CD4-positive, alpha-beta T cell treated with Interferon gamma for 1 hour (primary cell): Measurements from ENCODE around the gene TMEM198.

ENCODE experiments used
- DNase-seq: peaks from one replicate; pipeline ENCODE4 v3.0.0-alpha.2; 2020

TMEM198 gene, protein sequence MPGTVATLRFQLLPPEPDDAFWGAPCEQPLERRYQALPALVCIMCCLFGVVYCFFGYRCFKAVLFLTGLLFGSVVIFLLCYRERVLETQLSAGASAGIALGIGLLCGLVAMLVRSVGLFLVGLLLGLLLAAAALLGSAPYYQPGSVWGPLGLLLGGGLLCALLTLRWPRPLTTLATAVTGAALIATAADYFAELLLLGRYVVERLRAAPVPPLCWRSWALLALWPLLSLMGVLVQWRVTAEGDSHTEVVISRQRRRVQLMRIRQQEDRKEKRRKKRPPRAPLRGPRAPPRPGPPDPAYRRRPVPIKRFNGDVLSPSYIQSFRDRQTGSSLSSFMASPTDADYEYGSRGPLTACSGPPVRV

DNA sequence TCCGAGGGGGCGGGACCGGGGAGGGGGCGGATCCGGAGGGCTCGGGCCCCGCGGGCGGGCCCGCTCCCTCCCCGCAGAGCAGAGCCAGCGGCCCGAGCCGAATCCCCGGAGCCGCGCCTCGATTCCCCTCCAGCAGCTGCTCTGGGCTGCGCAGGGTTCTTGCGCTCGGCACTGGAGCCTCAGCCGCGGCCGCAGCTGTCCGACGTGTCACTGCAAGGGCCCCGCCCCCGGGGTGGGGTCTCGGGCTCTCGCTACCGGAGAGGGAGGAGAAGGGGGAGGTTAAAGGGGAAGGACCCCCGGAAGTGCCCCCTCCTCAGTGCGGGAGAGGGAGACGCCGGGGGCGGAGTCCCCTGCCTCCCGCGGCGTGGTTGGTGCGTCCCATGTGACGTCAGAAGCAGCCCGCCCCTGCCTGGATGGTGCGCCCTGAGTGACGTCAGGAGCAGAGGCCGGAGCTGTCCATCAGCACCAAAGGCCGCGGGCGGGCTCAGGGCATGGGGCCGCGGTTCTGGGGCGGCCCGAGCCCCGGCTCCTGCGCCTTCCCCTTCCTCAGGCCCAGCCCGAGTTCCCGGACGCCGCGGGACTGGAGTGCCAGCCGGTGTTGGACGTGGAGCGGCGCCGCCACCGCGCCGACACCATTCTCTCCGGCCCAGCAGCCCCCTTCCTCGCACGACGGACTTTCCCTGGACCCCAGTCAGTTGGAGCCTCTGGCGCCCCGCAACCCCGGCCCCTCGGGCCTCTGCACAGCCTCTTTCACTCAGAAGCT is at the start of gene TMEM198, which contains the start of gene CHPF:
TSS of gene TMEM198 (plus strand) at position 433 of the 763 bp plus-strand sequence. CDS start 700 bp downstream, outside the sequence.
TSS of gene CHPF (minus strand) at position 214 of the 763 bp plus-strand sequence. CDS start 271 bp downstream, outside the sequence.
- DNase-seq = peak; percentile 96

DNA sequence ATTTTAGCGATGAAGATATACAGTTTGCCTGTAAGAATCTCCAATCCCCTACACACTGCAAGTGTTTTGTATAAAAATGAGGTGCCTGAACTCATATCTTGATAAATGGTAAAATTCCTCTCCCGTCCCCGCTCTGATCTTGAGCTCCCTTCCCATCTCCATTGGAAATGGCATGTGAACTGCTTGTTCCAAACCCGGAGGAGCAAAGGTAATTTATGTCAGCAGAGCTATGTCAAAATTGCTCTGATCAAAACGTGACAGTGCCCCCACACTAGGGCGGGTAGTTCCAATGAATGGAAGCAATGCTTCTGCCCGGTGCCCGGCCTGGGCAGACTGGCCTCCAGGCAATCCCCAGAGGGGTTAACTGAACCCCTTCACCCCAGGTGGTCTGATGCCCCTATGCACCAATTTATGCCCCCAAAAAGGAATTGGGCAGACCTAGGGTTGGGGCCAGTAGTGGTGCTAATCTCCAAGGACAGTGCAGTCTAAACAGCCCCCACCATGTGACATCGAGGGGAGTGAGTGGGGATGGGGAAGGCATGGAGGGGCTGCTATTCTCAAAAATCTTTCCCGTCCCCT is 48.8 kb upstream of the TMEM198 start:
- DNase-seq = no peak

DNA sequence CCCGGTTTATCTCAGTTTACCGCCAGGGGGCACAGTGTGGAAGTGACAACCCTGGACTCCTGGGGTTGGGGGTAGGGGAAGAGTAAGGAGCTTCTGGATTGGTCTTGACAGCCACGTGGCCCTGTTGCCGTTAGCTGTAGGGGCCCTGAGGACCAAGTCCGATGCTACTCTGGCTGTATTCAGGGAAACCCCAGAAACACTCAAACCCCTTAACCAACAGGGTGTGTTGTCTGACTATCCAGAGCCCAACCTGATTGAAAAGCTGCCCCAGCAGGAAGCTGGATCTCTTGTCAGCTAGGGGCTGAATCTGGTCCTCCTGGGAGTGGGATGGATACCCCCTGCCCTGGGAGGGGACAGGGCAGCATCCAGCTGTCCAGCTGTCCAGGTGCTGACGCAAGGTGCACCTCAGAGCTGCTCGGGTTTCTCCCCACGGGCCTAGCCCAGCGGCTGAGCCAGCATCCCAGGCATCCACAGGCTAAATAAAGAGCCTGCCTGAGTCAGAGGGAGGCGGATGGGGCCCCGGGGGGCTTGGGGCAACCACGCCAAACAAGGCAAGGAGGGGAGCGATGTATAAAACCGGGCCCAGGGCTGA is 48.2 kb upstream of the TMEM198 start:
- DNase-seq = peak; percentile 49

DNA sequence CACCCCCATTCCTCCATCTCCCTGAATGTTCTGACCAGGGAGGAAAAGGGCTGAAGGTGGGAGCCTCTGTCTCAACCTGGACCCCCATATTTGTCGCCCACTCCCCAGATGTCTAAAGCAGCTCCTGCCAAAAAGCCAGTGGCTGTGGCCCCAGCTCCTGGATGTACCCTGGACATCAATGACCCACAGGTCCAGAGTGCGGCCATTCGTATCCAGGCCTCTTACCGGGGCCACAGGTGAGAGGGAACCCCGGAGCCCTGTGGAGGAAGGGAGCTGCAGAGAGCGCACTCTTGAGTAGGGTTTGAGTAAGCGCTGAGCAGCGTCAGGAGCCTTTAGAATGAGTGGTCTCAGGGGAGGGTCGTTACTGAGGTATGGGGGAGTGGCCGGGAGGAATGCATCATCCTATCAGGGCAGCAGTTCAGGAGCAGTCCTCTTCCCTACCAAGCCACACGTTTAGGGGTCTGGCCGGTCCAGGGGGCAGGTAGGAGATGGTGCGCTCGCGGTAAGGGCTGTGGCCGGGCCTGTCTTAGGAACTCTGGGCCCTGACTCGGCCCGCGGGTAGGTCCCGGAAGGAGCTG is 47.5 kb upstream of the TMEM198 start:
- no peak for DNase-seq

DNA sequence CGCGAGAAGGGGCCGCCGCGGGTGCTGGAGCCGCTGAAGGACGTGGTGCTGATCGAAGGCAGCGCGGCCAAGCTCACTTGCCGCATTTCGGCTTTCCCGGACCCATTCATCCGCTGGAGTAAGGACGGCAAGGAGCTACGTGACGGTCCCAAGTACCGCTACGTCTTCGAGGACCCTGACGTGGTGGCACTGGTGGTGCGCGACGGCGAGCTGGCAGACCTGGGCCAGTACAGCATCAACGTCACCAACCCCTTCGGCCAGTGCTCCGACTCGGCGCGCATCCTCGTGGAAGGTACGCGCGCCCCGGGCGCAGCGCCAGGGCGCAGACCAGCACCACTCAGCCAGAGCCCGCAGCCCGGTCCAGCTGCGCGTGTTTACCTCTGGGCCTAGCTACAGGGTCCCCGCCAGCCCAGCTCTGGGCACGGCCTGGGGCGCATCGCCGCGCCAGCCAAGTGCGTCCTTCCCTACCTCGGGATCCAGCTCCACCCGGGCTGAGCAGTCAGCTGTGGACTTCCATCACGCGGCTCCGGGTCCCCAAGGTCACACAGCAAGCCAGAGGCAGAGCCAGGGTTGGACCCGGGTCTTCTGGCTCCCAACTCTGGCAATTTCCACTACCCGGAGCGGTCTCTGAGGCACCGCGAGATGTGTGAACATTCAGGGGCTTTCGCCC is 46.9 kb upstream of the TMEM198 start:
- DNase-seq = no peak

DNA sequence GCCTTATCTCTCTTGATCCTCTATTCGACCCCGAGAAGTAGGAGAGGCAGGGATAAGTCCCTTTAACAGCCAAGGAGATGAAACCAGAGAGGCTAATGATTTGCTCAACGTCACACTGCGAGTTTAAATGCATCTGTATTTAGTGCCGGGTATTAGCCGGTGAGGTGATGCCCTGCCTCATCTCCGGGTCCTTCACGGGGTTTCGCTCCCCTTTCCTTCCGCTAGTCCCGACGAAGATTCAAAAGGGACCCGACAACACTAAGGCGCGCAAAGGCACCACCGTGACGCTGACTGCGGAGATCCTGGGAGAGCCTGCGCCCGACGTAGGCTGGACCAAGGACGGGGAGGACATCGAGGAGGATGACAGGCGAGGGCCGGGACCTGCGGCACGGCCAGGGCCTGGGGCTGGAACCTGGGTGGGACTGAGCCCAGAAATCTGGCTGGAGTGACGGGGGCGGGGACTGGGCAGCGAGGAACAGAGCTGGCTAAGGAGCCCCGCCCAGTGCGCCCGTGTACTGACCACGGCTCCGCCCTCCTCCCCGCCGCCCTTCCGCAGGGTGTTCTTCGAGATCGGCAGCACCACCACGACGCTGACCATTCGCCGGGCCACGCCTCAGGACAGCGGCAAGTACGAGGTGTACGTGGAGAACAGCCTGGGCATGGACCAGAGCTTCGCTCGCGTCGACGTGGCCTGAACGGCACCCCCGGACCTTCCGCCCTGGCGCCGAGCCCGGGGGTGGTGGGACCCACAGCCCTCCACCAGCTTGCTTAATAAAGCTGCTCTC is 46.1 kb upstream of the TMEM198 start:
- DNase-seq = peak; percentile 61

DNA sequence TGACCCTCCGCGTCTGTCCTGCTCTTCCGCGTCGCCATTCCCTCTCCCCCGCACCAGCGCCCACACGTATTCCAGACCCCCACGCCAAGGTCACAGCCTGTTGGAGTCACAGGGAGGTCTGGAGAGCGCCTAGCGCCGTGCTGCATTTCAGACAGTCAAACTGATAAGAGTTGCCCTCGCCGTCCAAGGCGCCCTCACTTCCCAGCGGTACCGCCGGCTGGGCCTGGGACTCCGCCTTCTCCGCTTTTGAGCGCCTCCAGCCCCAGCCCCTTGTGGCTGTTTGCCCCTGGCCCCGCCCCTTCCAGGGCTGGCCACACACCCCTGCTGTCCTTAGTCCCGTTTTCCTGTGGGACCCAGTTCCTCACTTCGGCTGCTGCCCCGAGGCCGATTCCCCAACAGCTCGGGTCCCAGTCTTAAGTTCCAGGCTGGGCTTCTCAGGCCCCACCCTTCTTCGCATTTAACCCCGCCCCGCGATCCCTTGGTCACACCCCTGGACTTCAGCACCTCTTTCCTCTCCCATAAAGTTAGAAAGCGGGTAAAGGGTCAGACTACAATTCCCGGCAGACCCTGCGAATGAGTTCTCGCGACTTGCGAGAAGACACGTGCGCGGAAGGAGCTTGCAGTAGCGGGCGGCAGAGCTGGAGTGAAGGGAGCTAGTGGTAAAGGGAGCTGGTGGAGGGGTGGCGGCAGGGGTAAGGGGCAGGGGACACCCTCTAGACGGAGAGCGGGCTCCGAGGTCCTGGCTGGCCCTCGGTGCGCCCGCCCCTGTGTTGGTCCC is 45.4 kb upstream of the TMEM198 start, which contains the start of gene GMPPA:
TSS of gene GMPPA (plus strand) at position 612 of the 778 bp plus-strand sequence. CDS start 1,085 bp downstream, outside the sequence.
- DNase-seq = peak; percentile 96

DNA sequence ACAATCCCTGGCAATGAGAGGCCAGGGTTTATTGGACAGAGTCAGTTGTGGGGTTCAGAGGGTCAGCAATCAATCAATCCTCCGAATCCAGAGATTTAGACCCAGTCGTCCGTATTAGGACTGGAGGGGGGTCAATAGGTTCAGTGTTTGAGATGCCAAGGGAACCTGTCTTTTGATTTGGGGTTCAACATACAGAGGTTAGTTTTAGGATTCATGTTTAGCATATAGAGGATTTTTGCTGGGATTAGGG is 44.8 kb upstream of the TMEM198 start:
- no peak for DNase-seq

DNA sequence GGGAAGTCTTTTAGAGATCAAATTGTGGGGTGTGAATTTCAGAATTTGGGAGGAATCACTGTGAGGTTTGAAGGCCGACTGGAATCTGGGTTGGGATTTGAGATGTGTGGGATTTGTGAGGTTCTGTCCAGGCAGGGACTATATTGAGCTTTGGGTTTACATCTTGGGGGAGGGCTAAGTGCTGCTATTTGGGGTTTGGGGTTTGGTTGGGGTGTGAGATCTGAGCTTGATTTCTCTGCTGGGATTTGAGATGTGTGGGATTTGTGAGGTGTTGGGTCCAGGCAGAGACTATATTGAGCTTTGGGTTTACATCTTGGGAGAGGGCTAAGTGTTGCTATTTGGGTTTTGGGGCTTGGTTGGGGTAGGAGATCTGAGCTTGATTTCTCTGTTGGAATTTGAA is 44.3 kb upstream of the TMEM198 start:
- DNase-seq = no peak

DNA sequence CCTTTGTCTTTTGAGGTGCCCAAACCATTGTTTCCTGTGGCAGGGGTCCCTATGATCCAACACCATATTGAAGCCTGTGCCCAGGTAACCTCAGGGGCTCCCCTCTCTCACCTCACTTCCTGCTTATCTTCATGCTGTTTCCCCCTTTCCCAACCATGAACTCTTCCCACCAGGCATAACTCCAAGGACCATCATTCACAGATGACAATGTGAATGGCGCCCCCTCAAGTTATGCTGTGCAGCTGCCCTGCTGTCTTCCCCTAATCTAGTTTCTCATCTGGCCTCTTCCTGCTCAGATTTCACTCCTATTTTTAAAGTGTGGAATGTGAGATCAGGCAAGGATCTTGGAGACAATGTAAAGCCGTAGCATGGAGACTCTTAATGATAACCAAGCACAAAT is 43.7 kb upstream of the TMEM198 start:
- DNase-seq = no peak

DNA sequence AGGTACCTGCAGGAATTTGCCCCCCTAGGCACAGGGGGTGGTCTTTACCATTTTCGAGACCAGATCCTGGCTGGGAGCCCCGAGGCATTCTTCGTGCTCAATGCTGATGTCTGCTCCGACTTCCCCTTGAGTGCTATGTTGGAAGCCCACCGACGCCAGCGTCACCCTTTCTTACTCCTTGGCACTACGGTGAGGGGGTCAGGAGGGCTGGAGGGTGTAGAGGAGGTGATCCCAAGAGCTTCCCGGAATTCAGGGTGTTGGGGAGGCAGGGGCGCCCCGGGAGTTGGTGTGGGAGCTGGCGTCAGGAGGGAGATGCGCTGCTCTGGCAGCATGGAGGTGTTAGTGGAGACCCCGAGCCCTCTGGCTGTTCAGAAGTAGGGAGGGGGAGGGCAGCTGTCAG is 42.0 kb upstream of the TMEM198 start:
- no peak for DNase-seq

DNA sequence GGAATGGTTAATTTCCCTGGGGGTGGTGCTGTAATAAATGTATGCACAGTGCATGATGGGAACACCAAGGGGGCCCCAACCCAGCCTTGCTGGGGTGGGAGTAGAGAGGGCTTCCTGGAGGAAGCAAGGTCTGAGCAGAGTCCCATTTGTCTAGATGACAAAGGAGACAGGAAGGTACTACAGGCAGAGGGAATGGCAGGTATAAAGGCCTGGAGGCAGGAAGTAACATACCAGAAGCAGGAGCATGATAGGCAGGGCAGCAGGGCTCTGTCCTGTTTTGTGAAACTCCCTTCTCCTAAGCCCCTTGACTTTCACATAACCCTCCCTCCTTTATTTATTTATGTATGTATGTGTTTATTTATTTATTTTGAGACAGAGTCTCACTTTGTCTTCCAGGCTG is 41.2 kb upstream of the TMEM198 start:
- DNase-seq = no peak

DNA sequence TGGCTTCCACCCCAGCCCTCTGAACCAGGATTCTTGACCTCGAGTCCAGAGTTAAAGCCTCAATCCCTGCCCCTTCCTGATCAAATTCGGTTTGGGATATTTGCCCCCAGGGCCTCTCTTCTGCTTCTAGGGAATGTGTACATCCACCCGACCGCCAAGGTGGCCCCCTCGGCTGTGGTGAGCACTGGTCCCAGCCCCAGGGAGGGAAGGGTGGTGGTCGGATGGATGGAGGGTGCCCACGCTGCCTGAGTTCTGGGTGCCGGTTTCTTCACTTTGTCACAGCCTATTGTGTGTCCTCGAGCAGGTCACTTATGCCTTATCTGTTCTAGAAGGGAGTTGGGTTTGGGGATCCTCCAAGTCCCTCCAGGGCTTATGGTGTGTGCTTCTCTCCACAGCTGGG is 38.2 kb upstream of the TMEM198 start:
- no peak for DNase-seq

DNA sequence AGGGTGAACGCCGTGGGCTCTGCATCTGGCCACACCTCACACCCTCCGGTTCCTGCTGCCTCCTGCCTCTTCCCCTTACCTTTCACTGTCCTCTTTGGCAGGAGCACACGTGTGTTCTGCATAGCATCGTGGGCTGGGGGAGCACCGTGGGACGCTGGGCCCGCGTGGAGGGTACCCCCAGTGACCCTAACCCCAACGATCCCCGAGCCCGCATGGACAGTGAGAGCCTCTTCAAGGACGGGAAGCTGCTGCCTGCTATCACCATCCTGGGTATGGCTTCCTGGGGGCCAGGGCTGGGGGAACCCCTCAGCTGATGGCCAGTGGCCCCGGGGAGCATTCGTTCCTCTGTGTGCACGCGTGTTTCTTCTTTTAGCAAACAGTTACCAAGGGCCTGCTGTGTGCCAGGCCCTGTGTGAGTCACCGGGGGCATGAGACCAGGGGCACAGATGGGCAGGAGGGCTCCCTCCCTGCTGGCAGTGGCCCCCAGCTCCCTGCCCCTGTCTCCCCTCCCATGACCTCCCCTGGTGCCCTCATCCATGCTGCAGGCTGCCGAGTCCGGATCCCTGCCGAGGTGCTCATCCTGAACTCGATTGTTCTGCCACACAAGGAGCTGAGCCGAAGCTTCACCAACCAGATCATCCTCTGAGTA is 37.6 kb upstream of the TMEM198 start:
- DNase-seq = no peak

DNA sequence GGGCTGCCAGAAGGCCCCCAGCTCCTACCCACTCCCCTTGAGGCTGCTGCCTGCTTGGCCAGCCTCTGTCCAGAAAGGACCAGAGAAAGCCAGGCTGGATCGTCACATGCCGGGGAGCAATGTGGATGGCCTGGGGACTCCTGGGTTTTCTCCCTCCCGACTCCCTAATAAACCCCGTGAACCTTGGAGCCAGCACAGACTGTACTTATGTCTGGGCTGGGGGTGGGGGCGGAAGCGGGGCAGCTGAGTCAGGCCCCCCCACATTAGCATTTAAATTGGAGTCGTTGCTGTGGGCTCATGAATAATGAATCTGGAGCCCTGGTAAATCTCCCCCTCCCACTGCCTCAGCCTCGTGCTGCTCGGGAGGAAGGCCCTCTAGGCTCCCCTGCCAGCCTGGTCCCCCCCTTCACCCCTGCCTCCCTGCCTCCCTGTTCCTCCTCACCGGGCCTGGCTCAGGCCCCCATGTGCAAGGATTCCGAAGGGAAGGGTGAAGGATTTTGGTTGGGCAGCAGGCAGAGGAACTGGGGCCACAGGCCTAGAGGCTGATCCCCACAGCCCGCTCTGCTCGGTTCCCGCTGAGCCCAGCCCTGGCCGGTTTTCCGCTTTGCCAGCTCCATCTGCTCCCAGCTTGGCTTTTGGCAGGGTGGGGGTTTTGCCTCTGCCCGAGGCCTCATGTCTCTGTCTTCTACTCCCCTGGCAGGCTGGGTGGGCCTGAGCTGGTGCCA is 36.9 kb upstream of the TMEM198 start:
- DNase-seq = no peak

DNA sequence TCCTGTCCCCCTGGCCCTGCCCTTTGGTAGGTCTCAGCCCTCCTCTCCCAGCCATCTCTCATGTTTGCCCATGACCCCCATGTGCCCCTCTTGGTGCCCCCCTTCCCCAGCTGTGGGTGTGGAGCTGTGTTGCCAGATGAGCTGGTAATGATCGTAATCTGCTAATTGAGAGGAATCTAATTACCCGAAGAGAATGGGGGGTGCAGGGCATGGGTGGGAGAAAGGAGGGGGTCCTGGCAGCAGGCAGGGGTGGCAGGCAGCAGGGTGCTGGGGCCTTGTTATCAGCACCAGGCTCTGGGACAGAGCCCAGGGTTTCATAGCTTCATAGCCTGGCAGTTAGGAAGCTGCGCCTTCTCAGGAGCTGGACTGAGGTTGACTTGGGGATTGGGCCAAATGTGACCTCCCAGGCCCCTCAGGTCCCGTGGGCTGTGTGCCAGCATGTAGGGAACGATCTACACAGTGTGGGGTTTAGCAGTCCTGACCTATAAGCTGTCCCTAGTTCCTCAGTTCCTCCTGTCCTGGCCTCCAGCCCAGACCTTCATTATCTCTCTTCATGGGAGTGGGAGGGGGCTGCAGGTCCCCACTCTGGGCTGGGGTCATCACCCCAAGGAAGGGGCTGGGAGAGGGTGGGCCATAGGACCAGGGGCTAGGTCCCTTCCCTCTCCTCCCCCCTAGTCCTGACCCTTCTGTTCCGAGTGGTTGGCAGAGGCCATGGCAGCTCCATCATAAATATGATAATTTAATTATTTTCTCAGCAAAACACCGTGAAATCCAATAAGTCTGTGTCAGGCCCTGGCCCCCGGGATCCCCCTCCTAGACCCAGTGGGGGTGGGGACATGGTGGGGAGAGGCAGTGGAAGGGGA is 36.0 kb upstream of the TMEM198 start:
- DNase-seq = no peak

DNA sequence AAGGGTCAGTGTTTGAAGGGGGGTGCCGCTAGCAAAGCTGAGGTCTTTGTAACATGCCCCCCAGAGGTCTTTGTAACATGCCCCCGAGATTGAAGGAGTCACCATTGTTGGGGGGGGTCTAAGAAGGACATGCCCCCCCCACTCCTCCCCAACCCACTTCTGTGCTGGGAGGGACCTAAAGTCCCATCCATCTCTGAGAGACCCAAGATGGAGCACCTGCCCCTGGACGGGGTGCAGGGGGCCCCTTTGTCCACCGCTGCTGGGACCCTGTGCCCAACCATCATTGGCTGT is 35.4 kb upstream of the TMEM198 start:
- DNase-seq = no peak

DNA sequence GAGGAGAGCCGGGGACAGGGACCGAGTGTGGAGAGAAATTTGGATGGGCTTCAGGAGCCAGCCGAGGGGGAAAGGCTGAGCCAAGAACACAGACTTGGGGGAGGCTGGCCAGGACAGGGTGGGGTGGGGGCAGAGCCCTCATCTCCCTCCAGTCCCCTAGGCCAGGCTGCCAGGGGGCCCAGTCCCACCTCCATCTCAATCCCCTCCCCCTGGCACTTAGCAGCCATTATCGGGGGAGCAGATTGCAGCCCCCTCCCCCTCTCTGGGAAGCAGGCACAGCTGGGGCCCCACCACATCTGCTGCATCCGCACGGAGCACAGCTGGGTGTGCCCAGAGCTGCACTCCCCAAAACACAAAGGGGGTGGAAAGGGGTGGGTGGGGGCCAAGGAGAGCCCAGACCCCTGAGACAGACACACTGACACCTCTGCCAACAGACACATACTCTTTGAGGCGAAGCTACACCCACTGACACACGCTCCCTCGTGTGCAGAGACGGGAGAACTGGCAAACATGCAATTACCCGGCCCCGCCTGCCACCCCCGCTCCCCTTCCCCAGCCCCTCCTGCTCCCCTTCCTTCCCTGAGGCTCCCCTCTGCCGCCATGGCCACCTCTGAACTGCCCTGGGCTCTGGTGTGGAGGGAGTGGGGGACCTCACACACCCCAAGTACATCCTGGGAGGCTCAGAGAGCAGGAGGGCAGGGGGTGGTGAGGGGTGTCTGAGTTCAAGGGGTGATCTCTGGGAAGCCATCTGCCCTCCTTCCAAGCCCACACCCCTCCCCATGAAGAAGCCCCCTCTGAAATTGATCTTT is 34.7 kb upstream of the TMEM198 start:
- DNase-seq = no peak
